HUES64 (cell line): ENCODE results near the gene CACNA1G.

ENCODE experiments used
- H3K27ac ChIP-seq: 2 replicates; pipeline ENCODE4 v1.7.0; 2013; ENCODE audit warnings: low read depth, low read length, inconsistent platforms
- H3K27me3 ChIP-seq: 2 replicates; pipeline ENCODE4 v1.6.1; 2013; ENCODE audit warnings: mild to moderate bottlenecking, low read length; ENCODE audit not compliant: insufficient read depth
- H3K36me3 ChIP-seq: 2 replicates; pipeline ENCODE4 v1.6.1; 2013; ENCODE audit warnings: mild to moderate bottlenecking, low read length; ENCODE audit not compliant: insufficient read depth
- H3K4me1 ChIP-seq: 2 replicates; pipeline ENCODE4 v1.6.1; 2013; ENCODE audit warnings: mild to moderate bottlenecking, low read length, moderate library complexity; ENCODE audit not compliant: insufficient read depth
- H3K4me3 ChIP-seq: 2 replicates; pipeline ENCODE4 v1.5.1; 2013; ENCODE audit warnings: mild to moderate bottlenecking, low read length, moderate library complexity
- H3K9ac ChIP-seq: 2 replicates; pipeline ENCODE4 v1.6.1; 2013; ENCODE audit warnings: mild to moderate bottlenecking, low read depth, low read length
- H3K9me3 ChIP-seq: 2 replicates; pipeline ENCODE4 v1.6.1; 2013; ENCODE audit warnings: low read depth, low read length; ENCODE audit not compliant: insufficient read depth
- WGBS: fragments of 150-250, 120-280 bp; methylation state at CpG from one replicate; pipeline ENCODE4 v1.1.7; 2013; ENCODE audit warnings: missing lambda C conversion rate; 5-methylcytosine and 5-hydroxymethylcytosine counted together

Gene CACNA1G

DNA sequence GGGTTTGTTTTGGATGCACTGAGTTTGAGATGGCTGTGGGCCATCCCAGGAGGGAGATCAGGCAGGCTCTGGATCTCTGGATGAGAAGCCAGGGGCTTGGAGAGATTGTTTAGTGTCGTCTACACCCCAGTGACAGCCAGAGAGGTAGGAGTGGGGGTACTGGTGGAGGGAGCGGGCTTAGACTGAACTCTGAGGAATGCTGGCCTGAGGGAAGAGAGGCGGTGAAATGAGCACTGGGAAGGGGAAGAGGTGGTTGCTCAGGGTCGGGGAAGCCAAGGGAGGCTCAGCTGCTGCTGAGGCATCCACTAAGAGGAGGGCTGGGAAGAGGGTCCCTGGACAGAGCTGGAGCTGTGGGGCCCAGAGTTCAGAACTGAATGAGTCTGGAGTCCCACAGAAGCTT is 23.6 kb downstream of the CACNA1G start:
- Histone ChIP-seq H3K4me3 (no peak overlapping the region), H3K27ac (no peak overlapping the region), H3K27me3 (no peaks in the 10 kb centered on the region; the same call in 1 of the 2 replicates), H3K36me3 (no peaks in the 10 kb centered on the region), H3K9ac (no peak overlapping the region), H3K4me1 (peaks cover 9% of the 10 kb centered on the region; the same call in 1 of the 2 replicates), H3K9me3 (no peaks in the 10 kb centered on the region)
- WGBS = 76% methylated on average over 4 of the region's 4 CpGs

DNA sequence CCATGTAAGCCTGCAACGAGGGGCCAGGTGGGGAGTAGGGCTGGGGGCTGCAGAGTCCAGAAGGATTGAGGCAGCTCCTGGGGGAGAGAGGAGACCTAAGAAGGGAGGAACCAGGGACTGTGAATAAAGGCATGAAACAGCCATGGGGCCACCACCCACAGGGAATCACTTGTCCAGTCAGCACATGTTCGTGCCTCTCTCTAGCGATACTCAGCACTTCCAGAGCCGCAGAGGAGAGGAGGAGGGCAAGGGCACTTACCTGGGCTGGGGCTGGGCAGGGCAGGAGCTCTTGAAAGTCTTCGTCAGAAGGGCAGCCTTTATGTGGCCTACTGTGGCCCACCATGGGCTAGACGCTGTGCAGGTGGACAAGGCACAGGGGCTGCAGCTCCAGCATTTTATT is 24.2 kb downstream of the CACNA1G start:
- Histone ChIP-seq H3K4me1 (peaks cover 9% of the 10 kb centered on the region; the same call in 1 of the 2 replicates), H3K9me3 (no peaks in the 10 kb centered on the region), H3K9ac (no peak overlapping the region), H3K27ac (no peak overlapping the region), H3K4me3 (no peak overlapping the region), H3K36me3 (no peaks in the 10 kb centered on the region), H3K27me3 (no peaks in the 10 kb centered on the region; the same call in 1 of the 2 replicates)
- 71% methylated on average over 6 of the region's 6 CpGs for WGBS

DNA sequence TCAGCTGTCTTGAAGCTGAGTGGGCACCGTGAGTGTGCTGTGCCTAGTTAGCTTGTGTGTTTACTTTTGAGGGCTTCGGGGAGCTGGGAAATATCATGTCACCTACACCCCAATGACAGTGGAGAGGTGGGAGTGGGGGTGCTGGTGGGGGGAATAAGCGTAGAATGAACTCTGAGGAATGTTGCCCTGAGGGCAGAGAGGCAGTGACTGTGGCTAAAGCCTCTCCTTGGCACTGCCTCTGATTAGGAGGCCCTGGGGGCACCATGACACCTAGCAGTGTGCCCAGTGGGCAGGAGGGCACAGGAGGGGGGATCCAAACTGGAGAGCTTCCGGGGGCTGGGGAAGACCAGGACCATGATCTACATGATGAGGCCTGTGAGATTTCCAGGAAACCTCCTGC is 24.8 kb downstream of the CACNA1G start:
- H3K4me3 ChIP-seq = no peak overlapping the region
- no peak overlapping the region for H3K9ac ChIP-seq
- H3K4me1 ChIP-seq = peaks cover 9% of the 10 kb centered on the region; the same call in 1 of the 2 replicates
- H3K27ac ChIP-seq = no peak overlapping the region
- 89% methylated on average over 4 of the region's 4 CpGs for WGBS
- no peaks in the 10 kb centered on the region for H3K9me3 ChIP-seq
- H3K27me3 ChIP-seq = no peaks in the 10 kb centered on the region; the same call in 1 of the 2 replicates
- H3K36me3 ChIP-seq = no peaks in the 10 kb centered on the region

DNA sequence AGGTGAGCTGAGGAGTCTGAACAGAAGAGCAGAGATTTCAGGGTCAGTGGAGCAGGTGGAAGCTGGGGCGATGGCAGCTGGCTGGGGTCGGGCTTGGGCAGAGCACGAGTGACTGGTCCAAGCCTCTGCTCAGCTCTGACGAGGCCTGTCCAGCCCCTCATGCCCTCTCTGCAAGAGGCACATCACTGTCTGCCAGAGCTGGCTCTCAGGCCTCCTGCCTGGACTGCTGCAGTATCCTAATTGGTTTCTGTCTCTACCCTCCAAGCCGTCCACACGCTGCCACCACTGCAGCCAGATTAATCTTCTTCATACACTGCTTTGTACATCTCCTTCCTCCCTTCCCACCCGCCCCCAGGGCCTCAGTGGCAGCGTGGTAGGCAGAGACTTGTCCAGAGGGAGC is 25.4 kb downstream of the CACNA1G start:
- no peak overlapping the region for H3K27ac ChIP-seq
- H3K36me3 ChIP-seq = no peaks in the 10 kb centered on the region
- no peaks in the 10 kb centered on the region; the same call in 1 of the 2 replicates for H3K27me3 ChIP-seq
- no peak overlapping the region for H3K4me3 ChIP-seq
- H3K9me3 ChIP-seq = no peaks in the 10 kb centered on the region
- H3K4me1 ChIP-seq = peaks cover 9% of the 10 kb centered on the region; the same call in 1 of the 2 replicates
- H3K9ac ChIP-seq = 0 out of 2 replicates have a peak overlapping the region, but pooled peaks have one; percentile 9
- WGBS = 81% methylated on average over 8 of the region's 8 CpGs

GRCh38 chr17:50586421-50587247 is 26.1 kb downstream of the CACNA1G start:
- H3K27ac ChIP-seq = no peak overlapping the region

GRCh38 chr17:50587571-50587970 is 27.1 kb downstream of the CACNA1G start:
- 80% methylated on average over 9 of the region's 9 CpGs for WGBS
- H3K36me3 ChIP-seq = no peaks in the 10 kb centered on the region
- no peaks in the 10 kb centered on the region for H3K27me3 ChIP-seq
- H3K27ac ChIP-seq = no peak overlapping the region
- H3K9me3 ChIP-seq = no peaks in the 10 kb centered on the region
- no peak overlapping the region for H3K9ac ChIP-seq
- H3K4me1 ChIP-seq = peaks cover 9% of the 10 kb centered on the region; the same call in 1 of the 2 replicates
- no peak overlapping the region for H3K4me3 ChIP-seq

More at GRCh38 chr17:50586421-50587247, 26.1 kb downstream of the CACNA1G start:
- H3K9me3 ChIP-seq = no peaks in the 10 kb centered on the region
- peaks cover 9% of the 10 kb centered on the region; the same call in 1 of the 2 replicates for H3K4me1 ChIP-seq
- H3K4me3 ChIP-seq = no peak overlapping the region
- 59% methylated on average over 9 of the region's 9 CpGs for WGBS
- no peaks in the 10 kb centered on the region for H3K36me3 ChIP-seq
- no peak overlapping the region for H3K9ac ChIP-seq
- H3K27me3 ChIP-seq = no peaks in the 10 kb centered on the region; the same call in 1 of the 2 replicates

DNA sequence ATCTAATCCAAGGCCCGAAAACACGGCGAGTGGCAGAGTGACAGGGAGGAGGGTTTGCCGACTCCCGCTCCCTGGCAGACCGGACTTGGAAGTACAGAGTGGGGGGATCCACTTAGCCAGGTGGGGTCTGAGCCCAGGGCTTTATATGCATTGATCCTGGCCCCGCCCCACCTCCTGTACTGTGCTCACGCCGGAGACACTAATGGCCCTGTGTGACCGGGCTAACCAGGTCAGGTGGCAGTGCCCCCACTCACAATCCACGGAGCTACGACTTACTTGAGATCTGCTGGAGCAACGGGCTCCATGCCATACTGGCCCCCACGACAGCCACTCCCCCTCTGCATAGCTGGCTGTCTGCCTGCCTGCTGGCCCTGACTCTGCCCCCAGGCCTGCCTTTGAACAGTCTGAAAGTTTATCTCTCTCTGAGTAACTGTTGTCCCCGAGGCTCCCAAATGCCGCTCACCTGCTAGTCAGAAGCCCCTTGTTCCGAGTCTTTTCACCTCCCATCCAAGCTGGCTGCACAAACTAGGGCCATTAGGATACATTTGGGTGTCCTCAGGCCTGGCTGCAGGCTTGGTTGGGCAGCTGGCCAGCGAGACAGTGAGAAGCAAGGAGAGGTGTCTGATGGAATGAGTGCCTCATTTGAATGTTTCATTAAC is 28.0 kb downstream of the CACNA1G start:
- Histone ChIP-seq H3K9ac (no peak overlapping the region), H3K4me1 (peaks cover 18% of the 10 kb centered on the region; the same call in 1 of the 2 replicates), H3K27me3 (no peaks in the 10 kb centered on the region), H3K27ac (no peak overlapping the region), H3K9me3 (no peaks in the 10 kb centered on the region), H3K36me3 (no peaks in the 10 kb centered on the region), H3K4me3 (no peak overlapping the region)
- 82% methylated on average over 18 of the region's 18 CpGs for WGBS

- no peak overlapping the region for H3K27ac ChIP-seq
- no peak overlapping the region for H3K4me3 ChIP-seq
- H3K36me3 ChIP-seq = no peaks in the 10 kb centered on the region
- H3K27me3 ChIP-seq = no peaks in the 10 kb centered on the region
- no peaks in the 10 kb centered on the region for H3K9me3 ChIP-seq
- 90% methylated on average over 10 of the region's 10 CpGs for WGBS
- H3K4me1 ChIP-seq = peaks cover 13% of the 10 kb centered on the region; the same call in 1 of the 2 replicates
- H3K9ac ChIP-seq = no peak overlapping the region
Measured at GRCh38 chr17:50589095-50589705, 28.7 kb downstream of the CACNA1G start.

GRCh38 chr17:50590946-50591737 is 30.6 kb downstream of the CACNA1G start:
- Histone ChIP-seq H3K27ac (no peak overlapping the region), H3K27me3 (no peaks in the 10 kb centered on the region), H3K36me3 (no peaks in the 10 kb centered on the region)

DNA sequence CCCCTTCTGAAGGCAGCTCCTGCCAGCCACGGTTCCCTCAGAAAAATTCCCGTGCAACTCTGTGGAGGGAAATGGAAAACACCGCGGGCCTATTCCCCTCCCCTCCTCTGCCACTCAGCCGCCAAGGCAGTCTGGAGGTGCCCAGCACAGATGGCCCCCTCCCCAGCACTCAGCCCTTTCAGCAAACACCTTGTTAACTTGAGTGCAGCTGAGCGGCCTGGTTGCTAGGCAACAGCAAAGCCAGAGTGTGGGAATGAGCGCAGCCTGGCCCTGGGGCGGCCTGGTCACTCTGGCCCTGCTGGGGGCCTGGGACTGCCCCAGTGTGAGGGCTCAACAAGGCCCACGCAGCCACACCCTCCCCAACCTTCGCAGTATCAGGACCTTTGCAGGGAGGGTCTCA is 32.8 kb downstream of the CACNA1G start:
- no peak overlapping the region for H3K9ac ChIP-seq
- no peaks in the 10 kb centered on the region for H3K9me3 ChIP-seq
- WGBS = 36% methylated on average over 10 of the region's 10 CpGs
- H3K36me3 ChIP-seq = no peaks in the 10 kb centered on the region
- H3K4me1 ChIP-seq = peaks cover 9% of the 10 kb centered on the region; the same call in 1 of the 2 replicates
- H3K27ac ChIP-seq = no peak overlapping the region
- H3K27me3 ChIP-seq = no peaks in the 10 kb centered on the region
- H3K4me3 ChIP-seq = no peak overlapping the region

More at GRCh38 chr17:50590946-50591737, 30.6 kb downstream of the CACNA1G start:
- H3K4me3 ChIP-seq = no peak overlapping the region
- no peaks in the 10 kb centered on the region for H3K9me3 ChIP-seq
- no peak overlapping the region for H3K9ac ChIP-seq
- peaks cover 12% of the 10 kb centered on the region; the same call in 1 of the 2 replicates for H3K4me1 ChIP-seq
- 95% methylated on average over 24 of the region's 24 CpGs for WGBS
